NCI-H82 treated with DMSO at 0.1 percent for 48 hours (cell line): ENCODE data around the gene HDAC9.

ENCODE experiments used
- DNase-seq: peaks from one replicate; lab custom pipeline; 2025; ENCODE audit not compliant: unreplicated experiment; lab: John Stamatoyannopoulos, UW

The HDAC9 gene

GRCh38 chr7:18494406-18494805, 1.1 kb upstream of the HDAC9 start:
- DNase-seq = no peak

GRCh38 chr7:18494821-18495408, 634 bp upstream of the HDAC9 start:
- no peak for DNase-seq

- no peak for DNase-seq
Measured at GRCh38 chr7:18496341-18496700, 772 bp downstream of the HDAC9 start.

- no peak for DNase-seq
Measured at GRCh38 chr7:18497082-18497481, 1.5 kb downstream of the HDAC9 start.

GRCh38 chr7:18497800-18498199, 2.3 kb downstream of the HDAC9 start:
- no peak for DNase-seq

- DNase-seq = peak; percentile 17
Measured at GRCh38 chr7:18498341-18498740, 2.8 kb downstream of the HDAC9 start.

- no peak for DNase-seq
Measured at GRCh38 chr7:18499407-18500177, 4.0 kb downstream of the HDAC9 start.

GRCh38 chr7:18503126-18503866, 7.7 kb downstream of the HDAC9 start:
- no peak for DNase-seq

- peak; percentile 36 for DNase-seq
Measured at GRCh38 chr7:18504965-18505364, 9.4 kb downstream of the HDAC9 start.

GRCh38 chr7:18505870-18506460, 10.4 kb downstream of the HDAC9 start:
- no peak for DNase-seq

- DNase-seq = no peak
Measured at GRCh38 chr7:18508443-18509427, 13.2 kb downstream of the HDAC9 start.

- DNase-seq = no peak
Measured at GRCh38 chr7:18509481-18509880, 13.9 kb downstream of the HDAC9 start.

- no peak for DNase-seq
Measured at GRCh38 chr7:18511351-18512140, 16.0 kb downstream of the HDAC9 start.

GRCh38 chr7:18513343-18513742, 17.8 kb downstream of the HDAC9 start:
- no peak for DNase-seq

GRCh38 chr7:18515067-18515466, 19.5 kb downstream of the HDAC9 start:
- no peak for DNase-seq

GRCh38 chr7:18517646-18518045, 22.1 kb downstream of the HDAC9 start:
- DNase-seq = no peak

- no peak for DNase-seq
Measured at GRCh38 chr7:18518555-18518954, 23.0 kb downstream of the HDAC9 start.

GRCh38 chr7:18520450-18521235, 25.1 kb downstream of the HDAC9 start:
- DNase-seq = no peak

GRCh38 chr7:18521236-18521589, 25.7 kb downstream of the HDAC9 start:
- no peak for DNase-seq
